Measurements from ENCODE around the gene OGDH. TPM values are rescaled to one million over a fixed set of nuclear protein-coding genes. Genes with fewer than 3 reads are reported as not detected.

OGDH gene
- total RNA-seq, 2 donors from 2014 or later, result 277 to 390 TPM

DNA sequence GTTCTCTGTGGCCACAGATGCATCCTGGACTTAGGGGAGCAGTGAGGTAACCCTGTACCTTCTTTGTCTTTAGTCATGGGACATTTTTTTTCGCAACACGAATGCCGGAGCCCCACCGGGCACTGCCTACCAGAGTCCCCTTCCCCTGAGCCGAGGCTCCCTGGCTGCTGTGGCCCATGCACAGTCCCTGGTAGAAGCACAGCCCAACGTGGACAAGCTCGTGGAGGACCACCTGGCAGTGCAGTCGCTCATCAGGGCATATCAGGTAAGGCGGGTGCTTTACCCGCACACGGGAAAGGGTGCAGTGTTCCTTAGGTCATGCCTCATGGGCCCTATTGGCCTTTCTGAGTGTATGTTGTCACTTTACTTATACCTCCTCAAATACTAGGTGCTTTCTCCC lies 38.8 kb downstream of the OGDH start:
- Histone ChIP-seq H3K4me3 (no peak overlapping the region), H3K27me3 (no peaks in the 10 kb centered on the region), H3K27ac (peak overlapping the region in 1 of 2 donors; percentile 46), H3K9me3 (no peaks in the 10 kb centered on the region), H3K36me3 (peaks cover 48% of the 10 kb centered on the region), H3K4me1 (peaks cover 0 to 23% of the 10 kb centered on the region in 2 donors)
- no peak for DNase-seq (ENCODE audit: low spot score)
- TF ChIP-seq, protein P1, sequence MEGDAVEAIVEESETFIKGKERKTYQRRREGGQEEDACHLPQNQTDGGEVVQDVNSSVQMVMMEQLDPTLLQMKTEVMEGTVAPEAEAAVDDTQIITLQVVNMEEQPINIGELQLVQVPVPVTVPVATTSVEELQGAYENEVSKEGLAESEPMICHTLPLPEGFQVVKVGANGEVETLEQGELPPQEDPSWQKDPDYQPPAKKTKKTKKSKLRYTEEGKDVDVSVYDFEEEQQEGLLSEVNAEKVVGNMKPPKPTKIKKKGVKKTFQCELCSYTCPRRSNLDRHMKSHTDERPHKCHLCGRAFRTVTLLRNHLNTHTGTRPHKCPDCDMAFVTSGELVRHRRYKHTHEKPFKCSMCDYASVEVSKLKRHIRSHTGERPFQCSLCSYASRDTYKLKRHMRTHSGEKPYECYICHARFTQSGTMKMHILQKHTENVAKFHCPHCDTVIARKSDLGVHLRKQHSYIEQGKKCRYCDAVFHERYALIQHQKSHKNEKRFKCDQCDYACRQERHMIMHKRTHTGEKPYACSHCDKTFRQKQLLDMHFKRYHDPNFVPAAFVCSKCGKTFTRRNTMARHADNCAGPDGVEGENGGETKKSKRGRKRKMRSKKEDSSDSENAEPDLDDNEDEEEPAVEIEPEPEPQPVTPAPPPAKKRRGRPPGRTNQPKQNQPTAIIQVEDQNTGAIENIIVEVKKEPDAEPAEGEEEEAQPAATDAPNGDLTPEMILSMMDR (IDR thresholded peaks at IDR 0.05), result no peak

DNA sequence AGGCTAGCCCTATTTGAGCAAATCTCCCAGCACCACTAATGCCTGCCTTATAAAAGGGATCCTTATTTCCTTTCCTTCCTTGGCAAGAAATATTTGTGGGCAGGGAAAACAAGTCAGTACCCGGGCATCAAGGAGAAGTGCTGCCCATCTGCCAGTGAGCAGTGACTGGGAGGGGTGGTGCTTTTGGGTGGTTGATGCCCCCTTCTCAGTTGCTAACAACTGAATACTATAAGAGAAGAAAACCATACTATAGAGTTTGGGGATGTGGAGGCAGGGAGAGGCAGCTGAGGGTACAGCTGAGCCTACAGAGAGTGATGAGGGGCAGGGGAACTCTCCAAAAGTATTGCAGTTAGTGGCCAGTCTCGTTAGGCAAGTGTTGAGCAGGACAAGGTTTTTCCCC lies 39.3 kb downstream of the OGDH start:
- H3K4me1 ChIP-seq, result peaks cover 0 to 23% of the 10 kb centered on the region in 2 donors
- H3K36me3 ChIP-seq, result peaks cover 51% of the 10 kb centered on the region
- no peaks in the 10 kb centered on the region for H3K27me3 ChIP-seq
- H3K4me3 ChIP-seq, result no peak overlapping the region
- TF ChIP-seq, protein P1 (IDR thresholded peaks at IDR 0.05), result no peak
- no peak overlapping the region for H3K27ac ChIP-seq
- no peaks in the 10 kb centered on the region for H3K9me3 ChIP-seq
- no peak for DNase-seq (ENCODE audit: low spot score)

DNA sequence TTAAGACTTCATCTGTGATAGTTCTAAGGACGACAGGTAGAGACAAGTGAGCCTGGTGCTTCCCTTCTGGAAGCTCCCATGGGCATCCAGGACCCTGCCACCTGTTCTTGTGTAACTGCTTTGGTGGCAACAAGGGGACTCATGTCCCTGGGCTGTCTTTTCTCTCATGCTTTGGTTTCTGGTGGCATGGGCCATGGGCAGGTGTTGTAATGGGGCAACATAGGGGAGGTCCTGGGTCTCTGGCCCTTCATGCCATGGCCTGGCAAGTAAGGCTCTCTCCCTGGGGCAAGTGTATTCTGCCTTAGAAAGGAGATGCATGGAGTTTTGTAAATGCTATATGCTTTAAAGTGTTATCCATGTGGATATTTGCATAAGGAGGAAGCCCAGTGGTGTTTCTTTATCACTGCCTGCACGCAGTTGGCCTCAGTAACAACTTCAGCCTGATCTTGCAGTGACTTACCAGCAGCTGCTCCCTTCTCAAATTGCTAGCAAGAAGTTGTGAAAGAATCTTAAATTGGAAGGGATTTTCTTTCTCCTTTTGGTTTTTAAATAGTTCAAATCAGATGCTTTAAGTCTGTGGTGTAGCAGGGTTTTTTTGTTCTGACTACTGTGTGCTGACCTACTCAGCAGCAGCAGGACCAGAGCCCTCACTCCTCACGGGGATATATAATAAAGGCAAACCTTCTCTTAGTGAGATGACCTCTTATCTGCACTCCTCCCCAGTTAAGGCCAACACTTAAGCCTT lies 39.9 kb downstream of the OGDH start:
- Histone ChIP-seq H3K4me3 (no peak overlapping the region), H3K4me1 (peaks cover 0 to 25% of the 10 kb centered on the region in 2 donors), H3K9me3 (no peaks in the 10 kb centered on the region), H3K27me3 (no peaks in the 10 kb centered on the region), H3K36me3 (peaks cover 51% of the 10 kb centered on the region), H3K27ac (no peak overlapping the region)
- no peak for DNase-seq (ENCODE audit: low spot score)
- TF ChIP-seq, protein P1 (IDR thresholded peaks at IDR 0.05), result no peak

DNA sequence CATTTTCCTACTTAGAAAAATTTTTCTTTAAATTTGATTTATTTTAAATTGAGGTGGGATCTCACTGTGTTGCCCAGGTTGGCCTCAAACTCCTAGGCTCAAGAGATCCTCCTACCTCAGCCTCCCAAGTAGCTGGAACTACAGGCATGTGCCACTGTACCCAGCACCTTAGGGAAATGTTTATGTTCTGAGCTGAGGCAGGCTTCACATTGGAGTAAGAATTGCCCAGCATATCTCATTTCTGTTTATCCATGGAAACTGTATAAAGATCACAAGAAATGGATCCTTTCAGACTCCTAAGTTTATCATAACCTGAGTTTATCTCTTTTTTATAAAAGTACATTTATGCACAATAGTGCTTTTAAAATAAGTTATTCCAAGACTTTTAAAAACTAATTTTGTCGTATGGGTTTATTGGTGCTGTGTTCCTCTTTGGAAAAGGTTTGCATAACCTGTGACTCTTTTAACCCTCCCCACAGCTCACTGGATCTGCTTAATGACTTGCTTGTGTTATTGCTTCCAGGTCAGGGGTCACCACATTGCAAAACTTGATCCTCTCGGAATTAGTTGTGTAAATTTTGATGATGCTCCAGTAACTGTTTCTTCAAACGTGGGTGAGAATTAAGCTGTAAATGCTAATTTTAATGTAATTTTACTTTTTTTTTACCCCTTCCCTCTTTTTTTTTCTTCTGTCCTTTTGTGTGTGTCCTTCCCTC lies 40.7 kb downstream of the OGDH start:
- H3K27me3 ChIP-seq, result no peaks in the 10 kb centered on the region
- H3K4me1 ChIP-seq, result peaks cover 0 to 25% of the 10 kb centered on the region in 2 donors

DNA sequence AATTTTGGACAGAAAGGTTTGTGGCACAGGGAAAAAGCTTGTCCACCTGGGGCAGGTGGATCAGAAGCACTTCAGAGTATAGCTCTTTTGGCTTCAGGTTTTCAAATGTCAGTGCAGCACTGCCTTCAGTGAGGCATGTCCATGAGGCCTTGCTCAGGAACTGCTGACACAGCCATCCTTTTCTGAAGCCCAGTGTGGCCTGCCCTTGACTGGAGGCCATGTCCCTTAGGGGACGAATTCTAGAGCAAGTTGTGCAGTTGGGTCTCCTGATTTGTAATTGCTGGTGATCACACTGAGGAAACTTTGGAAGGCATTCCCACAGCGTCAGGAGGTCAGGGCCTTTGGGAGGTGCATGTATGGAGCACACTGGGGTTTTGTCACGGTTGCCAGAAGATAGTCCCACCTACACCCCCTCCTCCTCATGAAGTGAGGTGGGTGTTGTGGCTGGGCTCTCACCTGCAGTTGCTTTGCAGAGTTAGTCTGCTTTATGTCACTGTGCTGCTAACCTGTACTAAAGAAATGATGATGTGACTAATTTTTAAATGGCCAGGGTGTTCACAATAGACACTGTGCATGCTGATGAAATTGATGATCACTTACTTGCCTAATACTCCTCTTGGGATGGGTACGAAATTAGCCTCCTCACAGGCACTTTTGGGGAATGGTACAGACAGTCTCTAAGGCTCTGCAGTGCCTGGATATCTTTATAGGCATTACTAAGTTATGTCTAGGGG lies 41.7 kb downstream of the OGDH start:
- no peak for DNase-seq (ENCODE audit: low spot score)
- H3K4me3 ChIP-seq, result no peak overlapping the region
- H3K4me1 ChIP-seq, result peaks cover 0 to 25% of the 10 kb centered on the region in 2 donors
- H3K27me3 ChIP-seq, result no peaks in the 10 kb centered on the region
- H3K27ac ChIP-seq, result no peak overlapping the region
- H3K36me3 ChIP-seq, result peaks cover 51% of the 10 kb centered on the region
- no peaks in the 10 kb centered on the region for H3K9me3 ChIP-seq
- TF ChIP-seq, protein P1 (IDR thresholded peaks at IDR 0.05), result no peak

More for the DNA sequence above, 40.7 kb downstream of the OGDH start:
- TF ChIP-seq, protein P1 (IDR thresholded peaks at IDR 0.05), result no peak
- peaks cover 51% of the 10 kb centered on the region for H3K36me3 ChIP-seq
- no peak for DNase-seq (ENCODE audit: low spot score)
- H3K27ac ChIP-seq, result no peak overlapping the region
- no peaks in the 10 kb centered on the region for H3K9me3 ChIP-seq
- no peak overlapping the region for H3K4me3 ChIP-seq

Data from right atrium auricular region (tissue), 2 donors.